IMR-90 (cell line): ENCODE results near the gene SPTLC2.

Source experiments
- CTCF ChIP-seq: conservative IDR thresholded peaks from 2 replicates; pipeline ENCODE4 v1.5.1; 2012; ENCODE audit warnings: mild to moderate bottlenecking, low read depth, low read length, improper control_type of control experiment
- MXI1 ChIP-seq: IDR thresholded peaks from 2 replicates; pipeline ENCODE4 v1.6.1; 2012; ENCODE audit warnings: low read depth, mild to moderate bottlenecking, low read length, moderate library complexity, borderline replicate concordance
- POLR2A ChIP-seq: IDR thresholded peaks from 2 replicates; pipeline ENCODE4 v1.6.1; 2012; ENCODE audit warnings: mild to moderate bottlenecking, low read depth, low read length
- RAD21 ChIP-seq: IDR thresholded peaks from 2 replicates; pipeline ENCODE4 v1.6.1; 2012; ENCODE audit warnings: low read length, improper control_type of control experiment

DNA sequence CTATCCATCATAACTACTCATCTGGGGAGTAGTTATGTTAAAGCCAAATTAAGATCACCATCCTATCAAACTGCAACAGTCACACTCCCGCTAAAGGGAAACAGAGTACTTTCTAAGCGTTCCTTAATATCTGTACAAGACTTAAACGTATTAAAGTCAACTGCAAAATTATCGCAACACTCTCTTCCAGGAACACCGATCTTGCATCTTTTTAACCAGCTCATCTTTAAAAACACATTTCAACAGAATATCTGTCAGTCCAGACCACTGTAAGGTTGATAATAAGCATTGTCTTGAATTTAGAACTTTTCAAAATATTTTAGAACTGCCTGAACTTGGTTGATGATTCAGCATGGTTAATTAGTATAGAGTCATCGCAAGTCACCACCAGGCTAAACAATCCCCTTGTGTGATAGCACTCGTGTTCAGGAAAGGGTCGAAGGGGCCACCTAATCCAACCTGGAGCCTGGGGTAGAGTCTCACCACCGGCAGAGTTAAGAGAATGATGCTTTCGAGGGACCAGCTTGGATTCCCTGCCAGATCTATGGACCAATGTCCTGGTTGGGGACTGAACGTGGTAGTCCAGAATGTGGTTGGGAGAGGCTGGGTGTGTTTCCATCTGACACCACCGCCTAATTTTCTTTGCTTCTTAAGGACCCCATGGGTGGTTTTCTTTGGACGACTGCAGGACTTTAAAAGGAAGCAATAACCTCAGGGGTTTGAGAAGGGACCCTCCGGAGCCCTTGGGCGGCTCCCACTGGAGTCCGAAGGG lies 890 bp downstream of the SPTLC2 start:
- no peak for TF ChIP-seq POLR2A
- TF ChIP-seq CTCF, result no peak
- no peak for TF ChIP-seq MXI1
- TF ChIP-seq RAD21, result no peak
